Nephron progenitor cell (in vitro differentiated cells): ENCODE data around the gene ARRB1.

ENCODE experiments used
- DNase-seq: peaks from one replicate; pipeline ENCODE4 v3.0.0; 2021
- H3K27ac Mint-ChIP-seq: 2 replicates; pipeline ENCODE4 v1.8.0; 2021; ENCODE audit warnings: mild to moderate bottlenecking, moderate library complexity, mixed read lengths
- H3K27me3 Mint-ChIP-seq: 2 replicates; pipeline ENCODE4 v1.8.0; 2021; ENCODE audit warnings: mild to moderate bottlenecking, low read depth, mixed read lengths; ENCODE audit not compliant: poor library complexity
- H3K36me3 Mint-ChIP-seq: 2 replicates; pipeline ENCODE4 v1.8.0; 2021; ENCODE audit warnings: low read depth, mixed read lengths
- H3K4me1 Mint-ChIP-seq: 2 replicates; pipeline ENCODE4 v1.8.0; 2021; ENCODE audit warnings: mixed read lengths
- H3K4me3 Mint-ChIP-seq: 2 replicates; pipeline ENCODE4 v1.8.0; 2021; ENCODE audit warnings: mild to moderate bottlenecking, moderate library complexity, mixed read lengths
- H3K9me3 Mint-ChIP-seq: 2 replicates; pipeline ENCODE4 v1.8.0; 2021; ENCODE audit warnings: mild to moderate bottlenecking, moderate library complexity, mixed read lengths
- CTCF ChIP-seq: fragments of 200-600 bp; sonication (generic); IDR thresholded peaks from 2 replicates; pipeline ENCODE4 v1.5.0; 2021; ENCODE audit warnings: antibody characterized with exemption

ARRB1 gene

GRCh38 chr11:75281469-75282095, 69.9 kb downstream of the ARRB1 start:
- no peak for DNase-seq
- no peaks in the 10 kb centered on the region for H3K9me3 Mint-ChIP-seq
- H3K36me3 Mint-ChIP-seq = no peaks in the 10 kb centered on the region
- peaks cover 9% of the 10 kb centered on the region for H3K4me1 Mint-ChIP-seq
- no peak for TF ChIP-seq CTCF
- peaks cover 8% of the 10 kb centered on the region for H3K27me3 Mint-ChIP-seq
- no peak overlapping the region for H3K27ac Mint-ChIP-seq
- no peak overlapping the region for H3K4me3 Mint-ChIP-seq

GRCh38 chr11:75280770-75281468, 70.5 kb downstream of the ARRB1 start:
- no peak overlapping the region for H3K27ac Mint-ChIP-seq
- H3K4me1 Mint-ChIP-seq = peaks cover 9% of the 10 kb centered on the region
- no peak for TF ChIP-seq CTCF
- H3K36me3 Mint-ChIP-seq = no peaks in the 10 kb centered on the region
- H3K9me3 Mint-ChIP-seq = no peaks in the 10 kb centered on the region
- H3K27me3 Mint-ChIP-seq = peaks cover 8% of the 10 kb centered on the region
- no peak for DNase-seq
- H3K4me3 Mint-ChIP-seq = no peak overlapping the region

- no peaks in the 10 kb centered on the region for H3K36me3 Mint-ChIP-seq
These were observed 71.2 kb downstream of the ARRB1 start for GRCh38 chr11:75280227-75280701.

GRCh38 chr11:75279273-75279672, 72.2 kb downstream of the ARRB1 start:
- no peak overlapping the region for H3K27ac Mint-ChIP-seq
- H3K9me3 Mint-ChIP-seq = no peaks in the 10 kb centered on the region
- no peak for TF ChIP-seq CTCF
- no peak for DNase-seq
- H3K4me3 Mint-ChIP-seq = no peak overlapping the region
- H3K36me3 Mint-ChIP-seq = no peaks in the 10 kb centered on the region
- peaks cover 9% of the 10 kb centered on the region for H3K4me1 Mint-ChIP-seq
- peaks cover 4% of the 10 kb centered on the region for H3K27me3 Mint-ChIP-seq

More at GRCh38 chr11:75280227-75280701, 71.2 kb downstream of the ARRB1 start:
- H3K27me3 Mint-ChIP-seq = peaks cover 6% of the 10 kb centered on the region
- H3K27ac Mint-ChIP-seq = no peak overlapping the region
- no peaks in the 10 kb centered on the region for H3K9me3 Mint-ChIP-seq
- H3K4me1 Mint-ChIP-seq = peaks cover 9% of the 10 kb centered on the region
- H3K4me3 Mint-ChIP-seq = no peak overlapping the region
- DNase-seq = peak; percentile 84
- peak; percentile 94 for TF ChIP-seq CTCF

- no peak for TF ChIP-seq CTCF
- peaks cover 4% of the 10 kb centered on the region for H3K27me3 Mint-ChIP-seq
- H3K4me3 Mint-ChIP-seq = no peak overlapping the region
- H3K36me3 Mint-ChIP-seq = no peaks in the 10 kb centered on the region
- H3K4me1 Mint-ChIP-seq = peaks cover 2% of the 10 kb centered on the region
- H3K27ac Mint-ChIP-seq = no peak overlapping the region
- no peak for DNase-seq
- H3K9me3 Mint-ChIP-seq = no peaks in the 10 kb centered on the region
These were observed 73.3 kb downstream of the ARRB1 start for GRCh38 chr11:75277991-75278790.
